Medulla oblongata (tissue), 1 donor: ENCODE data around the gene SLC35E2B.
"Not testable (repeated sequence)": the region's sequence is repeated elsewhere in the genome, so short reads cannot be mapped to it uniquely, and the experiment has no call there.

Source experiments
- DNase-seq: peaks from one replicate; pipeline ENCODE4 v3.0.0-alpha.2; 2015; ENCODE audit errors: extremely low spot score

SLC35E2B gene

GRCh38 chr1:1674806-1675205, 17.8 kb downstream of the SLC35E2B start:
- not testable (repeated sequence) for DNase-seq

DNA sequence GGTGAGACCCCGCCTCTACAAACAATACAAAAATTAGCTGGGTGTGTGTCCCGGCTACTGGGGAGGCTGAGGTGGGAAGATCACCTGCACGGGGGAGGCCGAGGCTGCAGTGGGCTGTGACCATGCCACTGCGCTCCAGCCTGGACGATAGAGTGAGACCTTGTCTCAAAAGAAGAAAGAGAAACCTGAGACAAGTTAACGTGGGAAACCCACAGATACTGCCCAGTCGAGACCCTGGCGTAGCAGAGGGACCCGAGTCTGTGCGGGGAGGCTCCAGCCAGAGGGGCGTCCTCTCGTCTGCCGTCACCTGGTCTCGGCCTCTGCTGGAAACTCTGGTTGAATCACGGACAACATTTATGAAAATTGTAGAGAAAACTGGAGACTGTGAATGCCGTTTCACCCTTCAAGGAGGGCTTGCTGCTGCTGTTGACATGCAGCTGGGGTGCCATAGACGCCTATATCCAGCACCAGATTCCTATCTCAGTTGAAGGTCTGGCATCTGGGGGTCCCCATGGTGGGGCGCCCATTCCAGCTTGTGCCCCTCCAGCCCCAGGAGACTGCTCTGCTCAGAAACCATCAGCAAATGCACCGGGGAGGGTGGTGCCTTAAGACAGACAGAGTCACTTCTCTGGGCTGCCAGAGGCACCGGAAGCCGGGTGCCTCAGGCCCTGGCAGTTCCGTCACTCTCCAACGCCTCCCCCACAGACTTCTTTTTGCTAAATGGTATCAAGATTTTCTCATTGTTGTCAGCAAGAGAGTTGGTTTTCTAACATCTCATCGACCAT, 20.2 kb downstream of the SLC35E2B start:
- DNase-seq = no peak

DNA sequence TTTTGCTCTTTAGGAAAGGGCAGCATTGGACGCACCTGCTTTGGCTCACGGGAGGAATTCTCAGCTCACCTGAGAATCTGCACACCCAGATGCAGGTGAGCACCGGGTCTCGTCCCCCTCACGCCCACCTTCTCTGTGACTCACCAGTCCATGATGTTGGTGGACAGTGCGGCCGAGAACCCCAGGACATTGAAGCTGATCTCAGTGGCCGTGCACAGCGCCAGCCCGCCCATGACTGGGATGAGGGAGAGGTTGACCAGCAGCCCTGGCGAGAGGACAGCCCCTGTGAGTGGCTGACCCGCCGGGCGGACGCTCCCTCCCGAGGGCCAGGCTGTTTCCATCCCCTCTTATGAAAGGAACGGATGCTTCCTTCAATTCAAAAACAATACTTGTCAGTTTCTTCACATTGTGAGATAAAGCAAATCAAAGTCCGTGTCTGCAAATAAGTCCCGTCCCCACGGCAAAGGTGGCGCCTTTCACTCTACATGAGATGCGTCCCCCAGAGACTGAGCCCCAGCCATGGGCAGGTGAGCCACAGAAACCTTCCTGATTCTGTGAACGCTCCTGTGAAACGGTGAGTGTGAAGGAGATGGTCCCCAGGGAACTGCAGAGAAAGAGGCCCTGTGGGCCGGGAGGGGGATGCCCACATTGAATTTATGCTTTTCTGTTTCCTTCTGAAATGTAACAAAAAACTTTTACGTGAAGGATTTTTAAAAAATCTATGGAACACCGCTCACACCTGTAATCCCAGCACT, 21.1 kb downstream of the SLC35E2B start:
- no peak for DNase-seq

DNA sequence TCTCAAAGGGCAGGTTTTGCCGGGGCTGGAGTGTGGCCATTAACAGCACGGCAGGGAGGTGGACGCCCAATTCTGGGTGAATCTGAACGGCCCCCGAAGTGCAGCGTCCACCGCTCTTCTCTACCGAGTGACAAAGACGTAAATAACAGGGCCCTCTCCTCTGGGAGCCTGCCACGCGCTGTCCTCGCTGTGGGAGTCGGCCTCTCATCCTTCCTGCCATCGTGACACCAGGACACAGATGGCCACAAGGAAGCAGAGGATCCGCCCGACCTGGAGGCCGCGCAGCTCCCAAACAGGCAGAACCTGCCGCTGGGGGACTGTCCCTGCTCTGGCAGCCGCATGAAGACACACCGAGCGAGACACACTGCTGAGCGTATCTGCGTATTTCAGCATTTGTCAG, 21.7 kb downstream of the SLC35E2B start:
- no peak for DNase-seq

- DNase-seq = no peak
Observed at GRCh38 chr1:1669468-1670440, 22.8 kb downstream of the SLC35E2B start.

GRCh38 chr1:1666526-1666925, 26.1 kb downstream of the SLC35E2B start:
- no peak for DNase-seq

DNA sequence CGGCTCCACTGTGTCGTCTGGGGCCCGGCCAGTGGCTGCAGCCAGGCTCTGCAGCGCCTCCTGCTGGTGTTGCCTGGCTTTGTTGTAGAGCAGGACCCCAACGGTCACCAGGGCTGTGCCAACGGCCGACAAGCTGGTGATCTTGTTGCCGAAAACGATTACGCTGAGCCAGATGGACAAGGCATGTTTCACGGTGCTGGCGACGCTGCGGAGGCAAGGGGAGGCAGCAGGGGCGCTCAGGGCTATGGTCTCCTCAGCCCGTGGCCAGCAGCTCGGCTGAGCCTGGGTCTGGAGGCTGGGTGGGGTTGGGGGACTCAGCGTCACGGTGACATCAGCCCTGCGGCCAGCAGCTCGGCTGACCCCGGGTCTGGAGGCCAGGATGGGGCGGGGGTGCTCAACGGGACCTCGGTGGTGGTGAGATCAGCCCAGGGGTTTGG, 26.8 kb downstream of the SLC35E2B start:
- DNase-seq = no peak

DNA sequence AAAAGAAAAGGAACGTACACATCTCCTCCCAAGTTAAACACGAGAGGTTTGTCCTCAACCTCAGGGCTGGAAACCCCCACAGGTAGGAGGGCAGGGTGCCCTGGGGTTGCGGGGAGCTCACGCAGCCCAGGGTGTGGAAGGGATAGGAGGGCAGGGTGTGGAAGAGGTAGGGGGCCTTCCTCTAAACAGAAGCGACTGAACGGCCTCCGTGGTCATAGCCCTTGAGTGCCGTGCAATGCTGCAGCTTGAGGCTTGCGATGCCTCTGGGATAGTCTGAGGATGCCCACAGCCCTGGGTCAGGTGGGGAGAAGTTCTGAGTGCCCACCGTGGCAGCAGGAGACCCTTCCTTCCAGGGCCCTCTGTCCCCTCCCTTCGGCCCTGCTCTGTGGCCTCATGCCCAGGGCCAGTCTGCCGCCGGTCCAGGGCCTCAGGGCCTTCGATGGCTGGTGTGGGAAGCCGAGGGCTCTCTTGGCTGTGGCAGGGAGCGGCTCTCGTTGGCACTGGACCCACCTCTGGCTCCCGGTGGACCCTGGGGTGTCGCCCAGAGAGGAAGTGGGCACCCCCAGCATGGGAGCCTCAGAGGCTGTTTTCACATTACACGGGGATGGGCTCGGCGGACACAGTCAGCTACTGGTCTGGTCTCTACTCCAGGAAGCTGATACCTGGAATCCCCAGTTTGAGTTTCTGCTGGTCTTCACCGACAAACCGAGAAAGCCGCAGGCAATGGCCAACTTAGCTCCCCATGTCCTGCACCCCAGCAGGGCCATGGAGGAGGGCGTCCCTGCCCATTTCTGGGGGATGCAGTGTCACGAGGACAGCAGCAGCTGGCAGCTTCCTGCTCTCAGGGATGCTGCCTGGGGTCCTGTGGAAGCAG, 27.4 kb downstream of the SLC35E2B start:
- no peak for DNase-seq

GRCh38 chr1:1664318-1664717, 28.3 kb downstream of the SLC35E2B start:
- not testable (repeated sequence) for DNase-seq

DNA sequence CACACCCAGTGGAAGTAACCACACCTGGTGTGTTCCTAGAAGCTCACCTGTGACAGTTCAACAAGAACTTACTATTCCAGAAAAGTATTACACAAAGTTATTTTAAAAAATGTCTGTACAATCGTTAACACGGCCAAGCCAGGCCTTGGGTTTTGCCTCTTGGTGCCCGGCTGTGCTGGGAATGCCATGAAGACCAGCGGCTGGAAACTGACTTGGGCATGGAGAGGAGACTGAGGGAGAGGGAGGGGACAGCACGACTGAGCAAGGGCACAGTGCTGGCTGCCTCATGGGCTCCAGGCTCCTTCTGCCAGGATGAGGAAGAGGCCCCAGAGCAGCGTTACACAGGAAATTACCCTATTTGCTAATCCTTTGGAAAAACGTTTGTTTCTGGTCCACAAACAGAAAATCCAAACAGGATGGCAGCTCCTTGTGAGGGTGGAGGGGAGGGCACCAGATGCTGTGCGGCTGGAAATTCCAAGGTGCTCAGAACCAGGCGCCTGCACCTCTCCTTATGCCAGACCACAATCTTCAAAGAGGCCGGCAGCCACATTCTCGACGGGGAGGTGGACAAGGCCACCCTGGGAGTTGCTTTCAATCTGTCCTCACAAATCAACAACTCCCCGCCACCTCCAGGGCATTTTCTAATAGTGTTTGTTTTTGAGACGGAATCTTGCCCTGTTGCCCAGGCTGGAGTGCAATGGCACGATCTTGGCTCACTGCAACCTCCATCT, 29.6 kb downstream of the SLC35E2B start:
- not testable (repeated sequence) for DNase-seq

DNA sequence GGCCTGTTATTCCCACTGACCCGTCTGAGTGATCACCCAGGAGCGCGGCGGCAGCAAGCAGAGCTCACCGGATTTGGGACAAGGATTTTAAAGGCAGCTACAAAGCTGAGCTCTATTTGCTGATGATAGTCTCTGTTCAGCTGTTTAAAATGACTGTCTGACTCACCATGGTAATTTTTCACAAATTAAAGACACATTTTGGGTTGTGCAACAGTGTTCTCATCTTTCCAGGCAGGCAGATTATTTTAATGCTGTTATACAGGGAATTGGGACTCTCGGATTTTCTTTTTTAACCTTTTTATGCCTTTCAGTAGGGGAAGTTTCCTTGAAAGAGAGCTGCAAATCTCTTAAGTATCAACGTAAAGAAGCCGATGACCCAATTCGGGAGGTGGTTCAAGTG, 30.2 kb downstream of the SLC35E2B start:
- not testable (repeated sequence) for DNase-seq

- DNase-seq = peak; percentile 95
Observed at GRCh38 chr1:1658583-1659549, 33.7 kb downstream of the SLC35E2B start, which contains the start of gene CDK11B. CDK11B (minus strand) TSS chr1:1659004; CDS start chr1:1657485, 1,519 bp downstream.

DNA sequence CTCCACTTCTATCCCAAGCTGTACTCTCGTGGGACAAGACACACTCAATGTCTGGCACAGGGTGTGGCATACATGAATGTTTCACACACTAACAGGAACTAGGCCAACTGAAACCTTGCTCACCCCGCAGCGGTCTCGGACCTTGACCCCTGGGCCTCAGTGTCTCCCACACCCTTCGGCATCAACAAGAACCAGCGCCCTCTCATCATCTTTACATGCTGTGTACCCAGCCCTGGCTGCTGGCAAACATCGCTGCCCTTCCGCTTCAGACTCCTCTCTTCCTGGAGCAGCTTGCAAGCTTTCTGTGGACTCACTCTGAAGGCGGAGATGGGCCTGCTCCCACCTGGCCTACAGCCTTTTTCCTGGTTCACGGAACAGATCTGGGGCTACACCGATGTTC, 44.3 kb downstream of the SLC35E2B start:
- not testable (repeated sequence) for DNase-seq

DNA sequence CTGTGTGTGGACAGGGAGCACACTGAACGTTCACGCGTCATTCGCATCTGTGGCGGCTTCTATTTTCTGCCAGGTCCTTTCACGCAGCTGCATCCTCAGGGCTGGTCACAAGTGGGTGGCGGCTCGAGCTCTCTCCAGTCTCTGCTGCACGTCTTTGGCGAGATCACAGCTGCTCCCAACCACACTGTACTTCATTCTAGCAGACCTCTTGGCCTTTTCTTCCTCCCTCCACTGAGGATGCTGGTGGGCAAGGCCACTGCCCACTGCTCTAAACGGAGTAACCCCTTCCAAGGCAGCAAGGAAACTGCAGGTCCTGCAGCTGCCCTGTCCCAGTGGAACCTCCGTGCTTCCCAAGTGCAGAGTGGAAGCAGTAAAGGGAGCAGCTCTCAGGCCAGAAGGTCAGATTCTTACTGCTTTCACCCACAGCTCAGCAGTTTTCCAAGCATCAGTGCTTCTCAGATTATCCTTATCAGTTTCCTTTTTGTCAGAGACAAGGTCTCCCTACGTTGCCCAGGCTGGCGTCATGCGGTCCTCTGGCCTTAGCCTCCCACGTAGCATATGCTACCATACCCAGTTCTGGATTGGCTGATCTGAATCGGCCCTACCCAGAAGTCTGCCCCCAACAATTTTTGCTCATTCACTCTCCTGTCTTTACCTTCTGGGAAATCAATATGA, 44.9 kb downstream of the SLC35E2B start:
- not testable (repeated sequence) for DNase-seq

- not testable (repeated sequence) for DNase-seq
Observed at GRCh38 chr1:1646326-1646725, 46.3 kb downstream of the SLC35E2B start.

- not testable (repeated sequence) for DNase-seq
Observed at GRCh38 chr1:1640711-1641461, 51.7 kb downstream of the SLC35E2B start.

- DNase-seq = not testable (repeated sequence)
Observed at GRCh38 chr1:1640081-1640480, 52.5 kb downstream of the SLC35E2B start.
